Left ventricle myocardium inferior (tissue), 1 donor: ENCODE measurements around the gene GPRC5C. TPM values are rescaled to one million over a fixed set of nuclear protein-coding genes. Genes with fewer than 3 reads are reported as not detected.
"Not testable (repeated sequence)": the region's sequence is repeated elsewhere in the genome, so short reads cannot be mapped to it uniquely, and the experiment has no call there.

ENCODE experiments used
- DNase-seq: peaks from one replicate; pipeline ENCODE4 v3.0.0-alpha.2; 2020
- H3K27ac ChIP-seq: fragments of 200-600 bp; replicated peaks from 2 replicates; pipeline ENCODE4 v1.8.0; 2021
- H3K27me3 ChIP-seq: fragments of 200-600 bp; 2 replicates; pipeline ENCODE4 v1.8.0; 2021; ENCODE audit warnings: low read depth
- H3K36me3 ChIP-seq: fragments of 200-600 bp; 2 replicates; pipeline ENCODE4 v1.8.0; 2021
- H3K4me1 ChIP-seq: fragments of 200-600 bp; 2 replicates; pipeline ENCODE4 v1.8.0; 2021
- H3K4me3 ChIP-seq: fragments of 200-600 bp; 2 replicates; pipeline ENCODE4 v1.8.0; 2021; ENCODE audit warnings: mild to moderate bottlenecking, moderate library complexity
- H3K9me3 ChIP-seq: fragments of 200-600 bp; replicated peaks from 2 replicates; pipeline ENCODE4 v1.8.0; 2021
- CTCF ChIP-seq: fragments of 200-600 bp; IDR thresholded peaks from 2 replicates; pipeline ENCODE4 v1.8.0; 2021; ENCODE audit warnings: antibody characterized with exemption, mild to moderate bottlenecking, borderline replicate concordance
- intact Hi-C: fragments of 100-400 bp; cut with micrococcal nuclease; formaldehyde crosslinking; loops from one replicate; pipeline ENCODE4 v1.11.0; 2022
- total RNA-seq: library from RNA; stranded (reverse); fragmentation: NEBNext Ultra II Directional; extraction: Animal tissue kit (Norgen Biotek cat#: 25700); gene quantifications from one replicate; pipeline ENCODE4 v1.2.1, GENCODE V29; 2021
- donor health status: DM: no; HTN: yes; CAD: no; lungs with severe emphysema.

The GPRC5C gene
- total RNA-seq, 1 donor from 2014 or later: 32.0 TPM

- no peak for TF ChIP-seq CTCF
- Histone ChIP-seq H3K4me1 (no peaks in the 10 kb centered on the region), H3K36me3 (no peaks in the 10 kb centered on the region), H3K27me3 (peaks cover 11% of the 10 kb centered on the region), H3K9me3 (no peaks in the 10 kb centered on the region), H3K27ac (no peak overlapping the region), H3K4me3 (no peak overlapping the region)
- DNase-seq: no peak
- intact Hi-C loops: no loop called here
Measured at GRCh38 chr17:74403512-74404137, 28.3 kb upstream of the GPRC5C start.

GRCh38 chr17:74404218-74404617, 27.7 kb upstream of the GPRC5C start:
- Histone ChIP-seq H3K4me1 (no peaks in the 10 kb centered on the region), H3K4me3 (no peak overlapping the region), H3K27ac (no peak overlapping the region), H3K27me3 (peaks cover 11% of the 10 kb centered on the region), H3K9me3 (no peaks in the 10 kb centered on the region), H3K36me3 (no peaks in the 10 kb centered on the region)
- no peak for TF ChIP-seq CTCF
- no peak for DNase-seq
- intact Hi-C loops: no loop called here

DNA sequence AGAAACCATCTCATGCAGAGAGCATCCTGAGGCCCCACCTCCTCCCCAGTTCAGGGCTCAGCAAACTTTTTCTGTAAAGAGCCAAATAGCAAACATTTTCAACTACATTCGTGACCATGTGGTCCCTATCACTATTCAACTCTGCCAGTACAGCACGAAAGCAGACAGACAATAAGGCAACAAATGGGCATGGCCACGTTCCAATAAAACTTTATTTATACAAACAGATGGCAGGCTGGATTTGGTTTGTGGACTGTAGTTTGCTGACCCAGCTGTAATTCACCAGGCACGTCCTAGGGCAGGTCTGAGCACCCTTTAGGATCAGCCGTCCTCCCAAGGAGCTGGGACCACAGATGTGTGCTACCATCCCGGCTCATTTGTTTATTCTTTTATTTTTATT, 27.1 kb upstream of the GPRC5C start:
- no peaks in the 10 kb centered on the region for H3K36me3 ChIP-seq
- no peak for DNase-seq
- H3K27me3 ChIP-seq: peaks cover 11% of the 10 kb centered on the region
- H3K27ac ChIP-seq: no peak overlapping the region
- TF ChIP-seq CTCF: no peak
- H3K4me3 ChIP-seq: no peak overlapping the region
- no peaks in the 10 kb centered on the region for H3K4me1 ChIP-seq
- intact Hi-C loops: no loop called here
- H3K9me3 ChIP-seq: no peaks in the 10 kb centered on the region

DNA sequence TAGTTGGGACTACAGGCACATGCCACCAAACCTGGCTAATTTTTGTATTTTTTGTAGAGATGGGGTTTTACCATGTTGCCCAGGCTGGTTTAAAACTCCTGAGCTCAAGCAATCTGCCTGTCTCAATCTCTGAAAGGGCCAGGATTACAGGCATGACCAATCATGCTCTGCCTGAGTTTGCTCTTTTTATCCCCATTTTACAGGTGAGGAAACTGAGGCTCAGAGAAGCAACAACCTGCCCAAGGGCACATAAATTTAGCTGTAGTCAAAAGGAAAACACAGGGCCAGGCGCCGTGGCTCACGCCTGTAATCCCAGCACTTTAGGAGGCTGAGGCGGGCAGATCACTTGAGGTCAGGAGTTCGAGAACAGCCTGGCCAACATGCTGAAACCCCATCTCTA, 26.6 kb upstream of the GPRC5C start:
- H3K27ac ChIP-seq, H3K4me3 ChIP-seq, H3K4me1 ChIP-seq, H3K9me3 ChIP-seq, intact Hi-C loops, DNase-seq, H3K36me3 ChIP-seq: not testable (repeated sequence)
- peaks cover 11% of the 10 kb centered on the region for H3K27me3 ChIP-seq

- no peak for TF ChIP-seq CTCF
- H3K9me3 ChIP-seq: peaks cover 4% of the 10 kb centered on the region
- DNase-seq: no peak
- no peaks in the 10 kb centered on the region for H3K36me3 ChIP-seq
- peaks cover 11% of the 10 kb centered on the region for H3K27me3 ChIP-seq
- no peak overlapping the region for H3K27ac ChIP-seq
- no peak overlapping the region for H3K4me3 ChIP-seq
- intact Hi-C loops: no loop called here
- H3K4me1 ChIP-seq: no peaks in the 10 kb centered on the region
Measured at GRCh38 chr17:74407384-74407783, 24.5 kb upstream of the GPRC5C start.

DNA sequence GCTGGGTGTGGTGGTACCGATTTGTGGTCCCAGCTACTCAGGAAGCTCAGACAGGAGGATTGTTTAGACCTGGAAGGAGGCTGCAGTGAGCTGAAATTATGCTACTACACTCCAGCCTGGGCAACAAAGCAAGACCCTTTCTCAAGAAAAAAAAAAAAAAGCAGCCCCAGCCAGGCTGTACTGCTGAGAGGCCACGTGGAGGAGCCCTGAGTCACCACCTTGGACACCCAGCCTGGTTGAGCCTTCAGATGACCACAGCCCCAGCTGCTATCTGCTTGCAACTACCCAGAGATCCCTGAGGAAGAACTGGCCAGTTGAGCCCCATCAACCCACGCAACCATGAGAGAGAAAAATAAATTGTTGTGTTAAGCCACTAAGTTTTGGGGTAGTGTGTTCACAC, 23.6 kb upstream of the GPRC5C start:
- peaks cover 11% of the 10 kb centered on the region for H3K27me3 ChIP-seq
- H3K9me3 ChIP-seq: peaks cover 4% of the 10 kb centered on the region
- intact Hi-C loops: no loop called here
- H3K4me3 ChIP-seq: no peak overlapping the region
- peak; percentile 21 for TF ChIP-seq CTCF
- no peak for DNase-seq
- no peak overlapping the region for H3K27ac ChIP-seq
- H3K36me3 ChIP-seq: no peaks in the 10 kb centered on the region
- no peaks in the 10 kb centered on the region for H3K4me1 ChIP-seq
